Eye (tissue), 1 donor: Measurements from ENCODE around the gene PDP2.
"Not testable (repeated sequence)": the region's sequence is repeated elsewhere in the genome, so short reads cannot be mapped to it uniquely, and the experiment has no call there.

ENCODE experiments used
- DNase-seq: peaks from one replicate; pipeline ENCODE4 v3.0.0-alpha.2; 2015

The PDP2 gene

DNA sequence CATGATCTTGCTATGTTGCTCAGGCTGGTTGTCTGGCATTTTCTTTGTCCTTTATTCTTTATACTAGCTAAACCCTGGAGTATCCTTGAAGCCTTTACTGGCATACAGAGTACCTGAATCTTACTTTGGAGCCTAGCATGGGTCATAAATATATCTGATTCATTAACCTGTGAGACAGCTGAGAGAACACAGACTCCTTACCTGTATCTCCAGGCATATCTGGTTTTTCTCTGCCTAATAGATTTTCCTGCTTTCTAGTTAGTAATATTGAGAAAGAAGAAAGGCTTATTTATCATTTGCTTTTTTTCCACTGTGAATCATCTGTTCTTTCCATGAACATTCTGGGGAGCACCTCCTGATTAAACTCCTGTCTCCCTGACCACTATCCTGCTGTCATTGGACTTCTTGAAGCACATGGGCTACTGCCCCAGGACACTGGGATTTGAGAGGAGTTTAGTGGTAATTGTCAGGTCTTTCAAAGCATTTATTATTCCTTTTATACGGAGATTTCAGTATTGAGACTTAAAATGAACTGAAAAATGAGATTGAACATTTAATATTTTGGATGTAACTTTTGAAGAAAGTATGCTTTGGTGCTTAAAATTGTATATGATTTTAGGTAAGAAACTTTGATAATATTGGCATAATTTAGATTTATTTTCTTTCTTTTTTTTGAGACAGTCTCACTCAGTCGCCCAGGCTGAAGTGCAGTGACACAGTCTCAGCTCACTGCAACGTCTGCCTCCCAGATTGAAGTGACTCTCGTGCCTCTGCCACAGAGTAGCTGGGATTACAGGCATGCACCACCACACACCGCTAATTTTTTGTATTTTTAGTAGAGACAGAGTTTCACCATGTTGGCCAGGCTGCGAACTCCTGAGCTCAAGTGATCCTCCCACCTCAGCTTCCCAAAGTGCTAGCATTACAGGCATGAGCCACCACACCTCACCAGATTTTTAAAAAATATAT, 8.6 kb downstream of the PDP2 start:
- no peak for DNase-seq

- DNase-seq, result no peak
These were observed 9.3 kb downstream of the PDP2 start for GRCh38 chr16:66889622-66890021.

GRCh38 chr16:66890799-66891198, 10.5 kb downstream of the PDP2 start:
- no peak for DNase-seq

- DNase-seq, result no peak
These were observed 11.0 kb downstream of the PDP2 start for GRCh38 chr16:66891360-66891759.

- no peak for DNase-seq
These were observed 11.5 kb downstream of the PDP2 start for GRCh38 chr16:66891797-66892196.

DNA sequence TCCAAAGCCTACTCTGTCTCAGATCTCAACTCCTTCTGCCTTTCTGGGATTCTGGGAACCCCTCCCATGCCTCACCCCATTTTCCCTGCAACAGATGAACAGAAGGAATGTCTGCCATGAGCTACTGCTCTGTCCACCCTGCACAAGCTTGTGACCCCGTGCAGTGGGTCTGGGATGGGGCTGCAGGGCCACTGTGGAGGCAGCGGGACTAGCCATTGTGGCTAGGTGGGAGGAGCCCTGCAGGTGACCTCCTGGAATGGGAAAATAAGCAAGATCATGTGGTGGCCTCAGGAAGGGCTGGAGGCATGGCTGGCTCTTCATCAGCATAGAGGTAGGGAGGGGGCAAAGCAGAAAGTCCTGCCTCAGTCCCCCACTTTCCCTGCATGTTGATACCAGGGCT, 13.7 kb downstream of the PDP2 start:
- DNase-seq, result no peak

DNA sequence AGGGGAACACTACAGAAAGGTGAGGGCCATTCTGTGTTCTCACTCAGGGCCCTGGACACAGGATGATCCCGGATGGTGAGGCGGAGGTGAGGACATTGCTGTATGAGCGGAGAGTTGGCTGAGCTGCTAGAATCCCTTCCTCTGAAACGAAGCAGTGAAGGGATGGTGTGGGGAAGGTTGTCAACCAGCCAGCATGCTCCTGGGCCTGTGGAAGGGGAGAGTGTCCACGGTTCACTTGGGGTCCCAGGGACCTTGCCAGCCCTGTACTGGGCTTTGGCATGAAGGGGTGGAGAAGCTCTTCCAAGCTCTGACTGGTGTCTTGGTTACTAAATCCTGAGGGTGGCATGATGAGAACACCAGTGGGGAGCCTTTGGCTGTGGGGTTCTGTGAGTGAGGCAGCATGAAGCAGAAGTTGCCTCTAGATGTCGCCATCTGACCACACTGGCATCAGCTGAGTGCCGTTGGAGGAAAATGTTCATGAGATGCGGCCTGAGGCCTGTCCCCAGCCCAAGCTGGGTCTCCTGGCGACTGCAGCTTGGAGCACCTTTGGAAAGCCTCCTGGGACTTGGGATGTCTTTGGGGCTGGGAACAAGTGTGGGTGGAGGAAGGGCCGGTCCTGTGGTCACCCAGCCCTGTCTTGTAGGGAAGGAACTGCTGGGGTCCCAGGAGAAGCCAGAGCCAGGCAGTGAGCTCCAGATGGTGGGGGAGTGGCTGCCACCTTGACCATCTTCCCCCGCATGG, 14.8 kb downstream of the PDP2 start:
- peak; percentile 91 for DNase-seq

DNA sequence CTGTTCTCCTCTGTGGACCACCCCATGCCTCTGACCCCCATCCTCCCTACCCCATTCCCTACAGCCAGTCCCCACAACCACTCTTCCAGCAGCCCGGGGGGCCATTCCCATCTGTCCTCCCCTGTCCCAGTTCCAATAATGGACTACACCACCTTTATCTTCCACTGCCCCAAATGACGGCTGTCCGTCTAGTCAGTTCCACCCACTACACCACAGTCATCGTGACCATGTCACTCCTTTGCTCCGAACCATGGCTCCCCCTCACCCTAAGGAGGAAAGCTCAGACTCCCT, 15.3 kb downstream of the PDP2 start:
- no peak for DNase-seq

GRCh38 chr16:66895999-66896398, 15.7 kb downstream of the PDP2 start:
- DNase-seq, result no peak

- not testable (repeated sequence) for DNase-seq
These were observed 16.4 kb downstream of the PDP2 start for GRCh38 chr16:66896682-66897081.

DNA sequence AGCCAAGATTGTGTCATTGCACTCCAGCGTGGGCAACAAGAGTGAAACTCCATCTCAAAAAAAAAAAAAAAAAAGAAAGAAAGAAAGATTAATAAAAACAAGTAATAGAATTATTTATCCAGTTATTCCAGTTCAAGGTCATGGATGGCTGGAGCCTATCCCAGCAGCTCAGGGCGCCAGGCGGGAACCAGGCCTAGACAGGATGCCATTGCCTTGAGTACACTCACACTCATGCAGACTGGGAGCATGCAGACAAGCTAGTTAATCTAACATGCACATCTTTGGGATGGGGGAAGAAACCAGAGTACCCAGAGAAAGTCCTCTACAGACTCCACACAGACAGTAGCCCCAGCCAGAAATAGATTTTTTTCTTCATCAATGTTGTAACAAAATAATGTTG, 17.9 kb downstream of the PDP2 start:
- DNase-seq, result no peak

- no peak for DNase-seq
These were observed 18.6 kb downstream of the PDP2 start for GRCh38 chr16:66898933-66899309.

DNA sequence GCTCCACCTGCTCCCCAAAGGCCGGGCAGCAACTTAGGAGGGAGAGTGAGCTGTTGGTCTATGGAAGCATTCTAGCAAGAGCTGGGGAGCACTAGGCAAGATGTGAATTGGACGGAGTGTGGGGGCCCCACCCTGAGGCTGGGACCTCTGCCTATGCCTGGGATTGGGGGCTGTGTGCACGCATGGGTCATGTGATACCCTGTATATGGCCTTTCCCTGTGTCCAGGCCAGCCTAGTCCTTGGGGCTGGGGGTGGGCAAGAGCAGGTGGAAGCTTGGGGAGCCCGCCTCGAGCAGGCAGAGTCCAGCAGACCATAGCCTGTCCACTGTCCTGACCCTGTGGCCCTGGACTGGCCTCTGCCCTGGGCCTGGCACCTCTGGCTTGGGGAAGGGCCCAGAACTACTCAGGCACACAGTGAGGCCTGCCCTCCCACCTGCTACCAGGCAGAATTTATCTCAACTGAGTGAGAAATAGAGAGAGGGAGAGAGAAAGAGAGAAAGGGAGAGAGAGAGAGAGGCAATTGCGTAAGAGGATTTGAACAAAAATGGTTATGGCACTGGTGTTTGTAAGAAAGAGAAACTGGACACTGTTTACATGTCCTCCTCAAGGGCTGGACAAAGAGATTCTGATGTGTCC, 19.1 kb downstream of the PDP2 start:
- DNase-seq, result no peak

GRCh38 chr16:66899945-66900710, 19.8 kb downstream of the PDP2 start:
- peak; percentile 92 for DNase-seq

DNA sequence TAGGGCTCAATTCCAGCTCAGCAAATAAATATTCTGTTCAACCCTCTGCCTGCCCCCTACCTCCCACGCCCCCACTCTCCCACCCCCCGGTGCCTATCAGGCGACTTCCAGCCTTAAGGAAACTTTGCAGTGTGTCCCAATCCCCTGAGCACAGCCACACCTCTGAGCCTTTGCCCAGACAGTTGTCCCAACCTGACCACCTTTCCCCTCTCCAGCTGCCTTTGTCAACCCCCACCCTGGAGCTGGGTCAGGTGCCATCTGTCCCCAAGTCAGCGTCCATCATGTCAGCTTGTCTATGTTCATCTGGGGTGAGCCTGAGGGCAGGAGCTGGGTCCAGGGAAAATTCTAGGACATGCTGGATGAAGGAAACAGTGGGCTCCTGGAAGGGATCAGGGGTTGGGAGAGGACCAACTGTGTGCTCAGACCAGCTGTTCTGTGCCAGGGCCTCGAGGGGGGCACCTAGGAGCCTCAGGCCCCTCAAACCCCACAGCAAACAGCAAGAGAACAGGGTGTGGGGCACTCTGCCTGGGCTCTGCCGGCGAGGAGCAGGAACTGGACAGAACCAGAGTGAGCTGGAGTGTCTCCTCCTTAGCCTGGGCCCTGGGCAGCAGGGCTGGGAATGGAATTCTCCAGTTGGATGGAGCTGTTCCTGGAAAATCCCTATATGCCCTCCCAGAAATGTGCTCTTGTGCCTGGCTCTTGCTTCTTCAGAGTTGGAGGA, 20.6 kb downstream of the PDP2 start:
- DNase-seq, result peak; percentile 59

GRCh38 chr16:66901626-66902025, 21.3 kb downstream of the PDP2 start:
- no peak for DNase-seq

DNA sequence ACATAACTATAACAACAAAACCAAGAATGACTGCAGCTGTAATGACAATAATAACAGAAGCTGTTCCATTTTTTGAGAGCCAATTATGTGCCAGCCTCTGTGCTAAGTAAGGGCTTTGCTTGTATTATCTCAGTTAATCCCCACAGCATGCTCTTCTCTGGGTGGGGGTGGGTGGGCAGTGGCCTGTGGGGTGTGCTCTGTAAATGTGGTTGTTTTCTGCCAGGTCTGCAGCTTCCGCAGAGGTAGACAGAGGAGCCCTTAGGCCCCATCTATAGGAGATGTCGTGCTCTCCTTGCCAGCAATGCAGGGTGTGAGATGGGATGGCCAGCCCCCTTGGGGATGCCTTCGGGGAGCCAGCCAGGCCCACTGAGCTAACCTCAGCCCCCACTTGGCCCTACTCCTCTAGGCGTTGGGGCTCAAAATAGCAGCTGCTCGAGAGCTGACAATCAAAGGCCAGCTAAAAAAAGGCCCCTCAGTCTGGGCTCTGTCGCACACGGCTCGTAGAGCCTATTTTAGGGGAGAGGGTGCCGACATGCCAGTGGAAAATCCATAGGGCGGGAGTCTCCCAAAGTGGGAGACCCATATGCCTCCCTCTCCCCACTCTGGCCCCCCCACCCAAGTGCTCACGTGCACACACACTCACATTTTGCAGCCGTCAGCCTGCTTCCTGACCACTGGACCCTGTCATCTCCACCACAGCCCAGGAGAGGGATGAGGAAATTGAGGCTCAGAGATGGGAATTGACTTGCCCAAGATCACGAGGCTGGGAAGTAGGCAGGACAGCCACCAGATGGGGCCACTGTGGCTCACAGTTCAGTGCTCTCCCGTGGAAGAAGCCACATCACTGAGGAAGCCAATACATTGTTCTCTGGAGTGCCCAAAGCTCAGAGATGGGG, 22.6 kb downstream of the PDP2 start:
- DNase-seq, result no peak

DNA sequence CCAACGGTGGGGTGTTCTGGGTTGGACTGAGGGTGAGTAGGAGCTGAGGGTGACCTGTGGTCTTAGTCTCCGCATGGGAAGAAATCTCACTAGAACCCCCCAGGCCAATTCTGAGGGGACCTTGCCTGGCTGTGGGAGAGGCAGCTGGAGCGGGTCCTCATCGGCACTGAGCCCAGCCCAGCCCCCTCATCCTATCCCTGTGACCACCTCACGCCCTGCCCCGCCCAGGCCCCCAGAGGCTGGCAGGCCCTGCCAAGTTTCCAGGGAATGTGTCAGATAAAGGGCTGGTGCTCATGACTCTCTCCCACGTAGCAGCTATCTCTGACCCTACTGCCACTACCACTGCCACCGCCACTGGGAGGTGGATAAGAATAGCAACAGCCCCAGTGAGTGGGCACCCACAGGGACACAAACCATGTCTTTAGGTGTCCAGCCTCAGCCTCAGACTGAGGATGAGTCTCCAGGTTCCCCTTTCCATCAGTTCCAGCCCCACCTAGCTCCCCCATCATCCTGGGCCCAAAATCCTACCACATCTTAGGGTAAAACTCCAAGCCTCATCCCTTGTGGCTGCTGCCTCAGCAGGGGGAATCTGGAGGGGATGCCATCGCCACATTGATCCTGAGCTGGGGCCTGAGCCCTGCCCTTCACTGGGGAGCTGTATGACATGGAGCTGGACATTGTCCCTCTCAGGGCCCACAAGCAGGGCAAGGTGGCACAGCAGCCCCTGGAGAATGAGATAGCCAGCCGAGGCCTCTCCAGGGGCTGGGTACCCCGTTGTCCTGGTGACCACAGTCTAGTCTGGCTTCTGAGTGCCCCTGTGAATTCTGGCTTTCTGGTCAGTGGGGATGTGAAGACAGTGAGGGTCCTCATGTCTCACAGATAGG, 23.5 kb downstream of the PDP2 start:
- DNase-seq, result no peak

DNA sequence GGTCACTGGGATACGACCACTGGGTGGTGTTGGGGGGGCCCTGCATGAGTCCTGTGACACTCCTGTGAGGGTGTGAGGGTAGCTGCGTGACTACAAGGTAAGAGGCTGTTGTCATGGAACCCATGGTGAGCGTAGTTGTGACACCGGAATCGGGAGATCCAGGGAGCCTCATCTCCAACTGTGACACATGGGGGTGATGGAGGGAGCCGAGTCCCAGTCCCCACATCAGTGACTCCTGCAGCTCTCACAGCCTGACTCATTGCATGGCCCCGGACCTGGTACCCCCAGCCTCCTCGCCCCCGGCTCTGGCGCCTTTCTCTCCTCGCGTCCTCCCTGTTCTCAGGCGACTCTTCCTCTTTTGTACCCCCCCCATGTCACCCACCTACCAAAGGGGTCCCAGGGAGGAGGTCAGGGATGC, 24.1 kb downstream of the PDP2 start:
- no peak for DNase-seq
